Measurements from ENCODE around the gene HTATIP2. TPM values are rescaled to one million over a fixed set of nuclear protein-coding genes. Genes with fewer than 3 reads are reported as not detected.
A peak's percentile ranks its signal among the peaks of the same experiment; 100 is the strongest.

The HTATIP2 gene
- total and polyA plus RNA-seq, 2 of the 4 experiments (the other 2 are of a cell fraction): 7.2 to 11.6 TPM

GRCh38 chr11:20353829-20354434 is 9.6 kb upstream of the HTATIP2 start:
- H3K4ac ChIP-seq (ENCODE audit: low read depth, low read length): no peak overlapping the region
- POLR2A ChIA-PET (ENCODE audit: unreplicated experiment): no interaction called here
- no peak overlapping the region for H3K9ac ChIP-seq (ENCODE audit: low read depth, low read length)
- no peak overlapping the region for H3K27ac ChIP-seq (ENCODE audit: insufficient read depth, low read length)
- no peak overlapping the region for H2BK20ac ChIP-seq (ENCODE audit: low read depth, low read length)
- TF ChIP-seq USF2 (IDR thresholded peaks at IDR 0.05; ENCODE audit: low read depth, low read length) (no peak), RAD21 (IDR thresholded peaks at IDR 0.05; ENCODE audit: low read length) (peak; percentile 66), SMC3 (IDR thresholded peaks at IDR 0.05; ENCODE audit: low read depth, low read length) (peak; percentile 57), RFX5 (IDR thresholded peaks at IDR 0.05; ENCODE audit: low read depth, low read length) (no peak), MXI1 (IDR thresholded peaks at IDR 0.05; ENCODE audit: borderline replicate concordance, low read depth, low read length) (no peak), CTCF (conservative IDR thresholded peaks at IDR 0.05; ENCODE audit: low read depth, low read length) (peak; percentile 80), POLR2A (IDR thresholded peaks at IDR 0.05; ENCODE audit: low read depth, low read length) (no peak), RCOR1 (IDR thresholded peaks at IDR 0.05; ENCODE audit: insufficient replicate concordance, low read length) (no peak), FOS (IDR thresholded peaks at IDR 0.05; ENCODE audit: low read depth, low read length) (no peak), CHD1 (IDR thresholded peaks at IDR 0.05; ENCODE audit: low read depth, low read length) (no peak), NFE2L2 (IDR thresholded peaks at IDR 0.05; ENCODE audit: low read depth, low read length) (no peak), MAZ (IDR thresholded peaks at IDR 0.05; ENCODE audit: borderline replicate concordance, low read depth, low read length) (no peak), MAFK (IDR thresholded peaks at IDR 0.05; ENCODE audit: low read depth, low read length) (no peak), CEBPB (IDR thresholded peaks at IDR 0.05; ENCODE audit: low read depth, low read length) (no peak), BHLHE40 (IDR thresholded peaks at IDR 0.05; ENCODE audit: low read depth, low read length) (no peak), ELK1 (IDR thresholded peaks at IDR 0.05; ENCODE audit: borderline replicate concordance, low read depth, low read length) (no peak)
- no peak overlapping the region for H4K5ac ChIP-seq (ENCODE audit: low read depth, low read length)
- no peaks in the 10 kb centered on the region for H3K4me1 ChIP-seq (ENCODE audit: control insufficient read depth, insufficient read depth, low read length)
- no peak overlapping the region for H4K91ac ChIP-seq (ENCODE audit: insufficient read depth, low read depth, low read length)
- H3K18ac ChIP-seq (ENCODE audit: low read depth, low read length): no peak overlapping the region
- no peak overlapping the region for H3K23ac ChIP-seq (ENCODE audit: low read depth, low read length)
- no peaks in the 10 kb centered on the region for H3K9me3 ChIP-seq (ENCODE audit: control insufficient read depth, insufficient read depth, low read length)
- no peak overlapping the region for H3K14ac ChIP-seq (replicated peaks; ENCODE audit: low read depth, low read length)
- H3K4me3 ChIP-seq (ENCODE audit: insufficient read depth, low read depth, low read length): no peak overlapping the region
- BruUV-seq (replicated peaks): no TSS peak
- no peaks in the 10 kb centered on the region for H4K20me1 ChIP-seq (ENCODE audit: insufficient read depth, low read length)
- no peak overlapping the region for H2AFZ ChIP-seq (replicated peaks; ENCODE audit: low read length, poor library complexity)
- no peak overlapping the region for H2BK120ac ChIP-seq (ENCODE audit: low read depth, low read length)
- no CpG with 5 or more reads among the region's 6 CpGs for WGBS, 2 experiments (ENCODE audit: extremely low coverage in 2 of 2, insufficient read length in 1 of 2)
- ATAC-seq (ENCODE audit: low read depth): peak; percentile 81
- no peaks in the 10 kb centered on the region for H3K36me3 ChIP-seq (ENCODE audit: control insufficient read depth, insufficient read depth, low read length)
- dilution Hi-C loops (cut with HindIII; ENCODE audit: low sequenced_read_pairs, unreplicated experiment): no loop called here
- peak; percentile 48 for DNase-seq
- H2BK15ac ChIP-seq (ENCODE audit: low read depth, low read length): no peak overlapping the region
- CTCF ChIA-PET: interaction anchor here (0.6 to 4.7 kb wide), 9 partner anchors 9 to 1073 kb away, joined by 3 to 21 read pairs (median 4); partner anchors contain the start of gene HTATIP2
- H3K9me1 ChIP-seq (ENCODE audit: insufficient read depth, low read length): no peaks in the 10 kb centered on the region
- intact Hi-C loops (cut with micrococcal nuclease): loop anchor here (2.0 to 5.0 kb wide), 4 partner anchors 403 to 797 kb away; no protein-coding TSS in a partner anchor
- H3K27me3 ChIP-seq (ENCODE audit: control insufficient read depth, insufficient read depth, low read length): peaks cover 15% of the 10 kb centered on the region
- H3K79me1 ChIP-seq (ENCODE audit: low read depth in 1 of 2, low read length in 2 of 2): no peaks in the 10 kb centered on the region
- no peak overlapping the region for H2AK9ac ChIP-seq (replicated peaks; ENCODE audit: low read depth, low read length, poor library complexity)
- no peak overlapping the region for H3K56ac ChIP-seq (ENCODE audit: extremely low read depth, insufficient read depth, low read length)
- H2BK5ac ChIP-seq (ENCODE audit: low read depth, low read length, poor library complexity, severe bottlenecking): no peak overlapping the region
- H4K8ac ChIP-seq (ENCODE audit: low read depth in 2 of 2, low read length in 2 of 2): no peak overlapping the region
- no peak overlapping the region for H2AK5ac ChIP-seq (ENCODE audit: low read depth, low read length)
- in situ Hi-C loops (cut with MboI; ENCODE audit: low sequenced_read_pairs): loop anchor here (5.0 to 25.0 kb wide), 2 partner anchors 227 to 417 kb away; no protein-coding TSS in a partner anchor
- H3K4me2 ChIP-seq (ENCODE audit: low read depth, low read length): no peak overlapping the region

All from IMR-90 (cell line).